GM19238 (cell line): ENCODE data around the gene IL34.
"Not testable (repeated sequence)": the region's sequence is repeated elsewhere in the genome, so short reads cannot be mapped to it uniquely, and the experiment has no call there.

ENCODE experiments used
- DNase-seq: peaks from one replicate; pipeline ENCODE4 v3.0.0; 2011; ENCODE audit warnings: low spot score; ENCODE audit not compliant: insufficient read length

IL34 gene

DNA sequence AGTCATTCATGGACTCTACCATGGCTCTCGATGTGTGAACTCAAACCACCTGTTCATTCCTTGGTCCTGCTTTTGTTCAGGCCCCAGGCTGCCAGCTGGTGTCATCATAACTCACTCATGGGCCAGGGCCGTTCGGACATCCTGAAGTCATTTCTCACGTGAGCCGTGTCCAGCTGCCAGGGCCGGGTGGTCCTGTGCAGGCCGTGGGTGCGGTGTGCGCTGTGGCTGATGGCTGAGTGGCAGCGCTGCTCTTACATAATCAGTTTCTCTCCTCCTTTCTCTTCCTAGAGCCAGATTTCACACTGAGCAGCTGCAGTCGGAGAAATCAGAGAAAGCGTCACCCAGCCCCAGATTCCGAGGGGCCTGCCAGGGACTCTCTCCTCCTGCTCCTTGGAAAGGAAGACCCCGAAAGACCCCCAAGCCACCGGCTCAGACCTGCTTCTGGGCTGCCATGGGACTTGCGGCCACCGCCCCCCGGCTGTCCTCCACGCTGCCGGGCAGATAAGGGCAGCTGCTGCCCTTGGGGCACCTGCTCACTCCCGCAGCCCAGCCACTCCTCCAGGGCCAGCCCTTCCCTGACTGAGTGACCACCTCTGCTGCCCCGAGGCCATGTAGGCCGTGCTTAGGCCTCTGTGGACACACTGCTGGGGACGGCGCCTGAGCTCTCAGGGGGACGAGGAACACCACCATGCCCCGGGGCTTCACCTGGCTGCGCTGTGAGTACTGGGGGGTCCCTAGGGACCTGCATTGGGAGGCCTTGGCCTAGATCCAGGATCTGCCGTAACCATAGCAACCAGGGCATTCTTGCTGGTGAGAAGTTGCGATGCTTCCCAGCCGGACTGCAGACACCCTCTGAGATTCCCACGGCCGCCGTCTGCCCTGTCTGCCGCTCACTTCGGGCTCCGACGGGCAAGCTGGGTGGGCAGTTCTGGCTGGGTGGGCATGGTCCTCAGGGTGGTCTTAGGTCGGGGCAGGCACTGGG, at the start of gene IL34:
Gene IL34 (plus strand): TSS at position 300 of the 982 bp plus-strand sequence. CDS start 389 bp downstream, at position 689.
- no peak for DNase-seq

GRCh38 chr16:70597135-70597835, 49.1 kb upstream of the IL34 start:
- no peak for DNase-seq

- no peak for DNase-seq
Observed at GRCh38 chr16:70598937-70599503, 47.3 kb upstream of the IL34 start.

GRCh38 chr16:70600730-70601129, 45.6 kb upstream of the IL34 start:
- no peak for DNase-seq

DNA sequence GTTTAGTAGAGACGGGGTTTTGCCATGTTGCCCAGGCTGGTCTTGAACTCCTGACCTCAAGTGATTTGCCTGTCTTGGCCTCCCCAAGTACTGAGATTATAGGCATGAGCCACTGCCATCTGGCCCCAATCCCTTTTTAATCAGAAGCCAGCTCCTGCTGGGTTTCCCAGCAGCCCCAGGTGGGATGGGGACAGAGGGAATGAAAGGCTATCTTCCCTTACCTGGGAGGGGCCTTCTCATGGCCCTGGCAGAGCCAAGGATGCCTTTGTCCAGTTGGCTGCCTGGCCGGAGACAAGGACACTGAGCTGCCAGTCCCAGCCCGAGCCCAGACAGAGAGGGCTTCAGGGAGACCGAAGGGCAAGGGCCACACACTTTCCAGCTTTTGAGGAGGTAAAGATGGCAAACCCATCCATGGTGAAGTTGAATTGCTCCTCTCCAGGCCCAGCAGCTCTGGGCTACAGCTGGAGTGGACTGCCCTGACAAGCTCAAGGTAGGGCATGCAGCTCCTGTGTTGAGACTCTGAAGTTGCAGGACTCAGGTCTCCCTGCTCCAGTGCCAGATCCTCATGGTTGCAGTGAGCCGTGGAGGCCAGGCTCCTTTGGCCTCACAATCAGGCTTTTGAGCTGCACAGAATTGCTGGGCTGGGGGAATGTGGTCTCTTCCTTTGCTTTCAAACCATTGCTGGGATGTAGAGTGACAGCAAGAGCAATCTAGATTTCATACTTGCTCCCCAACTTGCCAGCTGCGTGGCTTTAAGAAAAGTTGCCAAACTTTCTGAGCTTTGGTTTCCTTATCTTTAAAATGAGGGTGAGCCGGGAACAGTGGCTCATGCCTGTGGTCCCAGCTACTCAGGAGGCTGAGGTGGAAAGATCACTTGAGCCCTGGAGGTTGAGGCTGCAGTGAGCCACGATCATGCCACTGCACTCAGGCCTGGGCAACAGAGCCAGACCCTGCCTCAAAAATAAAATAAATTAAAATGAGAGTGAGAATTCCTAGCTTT, 44.5 kb upstream of the IL34 start:
- no peak for DNase-seq

DNA sequence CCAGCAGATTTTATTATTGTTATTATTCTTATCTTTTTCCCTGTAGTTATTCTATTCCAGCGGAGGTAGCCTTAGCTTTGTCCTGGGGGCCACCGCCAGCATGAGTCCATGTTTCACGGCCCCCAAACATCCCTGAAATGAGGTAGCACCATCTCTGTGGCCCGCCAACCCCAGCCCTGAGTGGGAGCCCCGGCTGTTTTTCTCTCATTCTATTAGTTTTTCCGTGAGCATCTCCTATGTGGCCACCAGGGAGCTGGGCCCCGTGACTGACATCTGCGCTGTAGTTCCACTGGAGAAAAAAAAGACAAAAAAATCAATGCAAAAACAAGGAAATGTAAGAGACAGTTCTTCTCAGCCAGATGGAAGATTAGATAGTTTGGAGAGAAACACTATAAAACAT, 43.5 kb upstream of the IL34 start:
- DNase-seq, result no peak

DNA sequence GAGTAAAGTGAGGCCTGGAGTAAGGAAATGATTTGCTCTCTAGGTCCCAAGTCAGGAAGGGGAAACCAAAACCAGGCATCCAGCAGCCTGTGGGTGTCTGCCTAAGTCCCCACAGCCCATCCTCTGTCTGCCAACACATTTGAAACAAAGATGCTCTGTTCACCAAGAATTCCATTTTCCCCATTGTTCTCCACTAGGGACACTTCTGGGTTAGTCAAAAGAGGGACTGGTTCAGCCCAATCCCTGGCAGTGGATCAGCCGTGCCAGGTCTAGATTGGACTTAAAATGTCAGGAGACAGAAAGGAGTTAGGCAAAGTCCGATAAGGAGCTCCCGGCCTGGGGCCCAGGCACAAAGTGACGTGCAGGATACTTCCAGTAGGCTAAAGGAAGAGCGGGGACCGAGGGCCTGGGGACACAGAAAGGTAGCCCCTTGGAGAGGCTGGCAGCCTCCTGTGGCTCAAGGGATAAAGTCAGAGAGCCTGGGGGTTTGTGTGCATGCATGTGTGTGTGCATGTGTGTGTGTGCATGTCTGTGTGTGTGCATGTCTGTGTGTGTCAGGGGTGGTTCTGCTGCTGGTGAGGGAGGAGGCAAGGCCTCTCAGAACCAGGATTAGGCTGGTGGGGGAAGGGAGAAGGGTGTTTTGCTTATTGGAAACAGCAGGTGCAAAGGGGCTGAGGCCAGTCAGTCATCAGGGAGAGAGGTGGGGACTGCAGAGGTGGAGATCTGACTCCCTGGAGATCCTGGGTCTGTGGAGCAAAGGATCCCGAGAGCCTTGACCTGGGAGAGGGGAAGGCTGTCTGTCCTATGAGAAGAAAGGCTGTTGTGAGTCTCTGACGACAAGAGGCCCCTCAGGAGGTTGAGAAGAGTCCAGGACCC, 41.7 kb upstream of the IL34 start:
- DNase-seq, result no peak

DNA sequence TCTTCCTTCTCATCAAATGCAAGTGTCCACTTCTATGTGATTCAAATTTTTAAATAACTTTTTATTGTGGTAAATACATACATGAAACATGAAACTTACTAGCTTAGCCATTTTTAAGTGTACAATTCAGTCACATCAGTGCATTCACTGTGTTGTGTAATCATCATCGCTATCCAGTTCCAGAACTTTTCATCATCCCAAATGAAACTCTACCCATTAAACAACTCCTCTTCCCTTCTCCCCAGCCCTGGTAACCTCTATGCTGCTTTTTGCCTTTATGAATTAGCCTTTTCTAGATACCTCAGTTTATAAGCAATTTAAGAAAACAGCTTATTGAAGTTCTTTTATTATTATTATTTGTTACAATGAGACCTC, 41.1 kb upstream of the IL34 start:
- no peak for DNase-seq

DNA sequence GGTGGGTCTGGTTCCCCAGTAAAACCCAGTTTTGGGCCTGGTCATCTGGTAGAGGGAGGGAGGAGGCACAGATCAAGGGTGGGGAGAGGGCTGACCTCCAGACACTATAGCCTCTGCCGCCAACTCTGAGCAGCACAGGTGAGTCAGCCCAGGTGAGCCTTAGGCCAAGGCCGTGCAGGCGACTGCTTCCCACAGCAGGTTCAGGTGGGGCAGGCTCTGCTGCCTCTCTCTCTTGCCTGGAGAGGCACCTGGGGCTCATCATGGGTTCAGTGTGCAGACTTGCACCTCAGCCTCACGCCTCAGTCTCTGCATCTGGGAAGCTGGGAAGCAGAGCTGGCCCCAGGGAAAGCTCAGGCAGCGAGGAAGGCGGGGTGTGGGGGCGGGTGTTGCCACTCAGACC, 37.8 kb upstream of the IL34 start:
- no peak for DNase-seq

GRCh38 chr16:70610273-70611223, 35.8 kb upstream of the IL34 start:
- DNase-seq, result no peak

DNA sequence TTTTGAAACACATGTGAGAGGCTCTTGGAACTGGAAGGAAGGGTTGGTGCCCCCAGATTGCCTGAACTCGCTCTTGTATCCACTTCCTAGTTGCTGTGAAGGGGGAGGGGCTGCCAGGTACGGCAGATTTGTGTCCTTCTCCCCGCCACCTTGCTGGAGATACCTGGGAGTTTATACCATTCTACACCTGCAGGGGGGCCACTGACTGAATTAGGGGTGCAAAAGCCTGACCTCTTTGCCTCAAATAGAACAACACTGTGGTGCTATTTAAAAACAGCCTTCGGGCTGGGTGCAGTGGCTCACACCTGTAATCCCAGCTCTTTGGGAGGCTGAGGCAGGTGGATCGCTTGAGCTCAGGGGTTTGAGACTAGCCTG, 35.1 kb upstream of the IL34 start:
- DNase-seq, result no peak

- no peak for DNase-seq
Observed at GRCh38 chr16:70611785-70612303, 34.5 kb upstream of the IL34 start.

DNA sequence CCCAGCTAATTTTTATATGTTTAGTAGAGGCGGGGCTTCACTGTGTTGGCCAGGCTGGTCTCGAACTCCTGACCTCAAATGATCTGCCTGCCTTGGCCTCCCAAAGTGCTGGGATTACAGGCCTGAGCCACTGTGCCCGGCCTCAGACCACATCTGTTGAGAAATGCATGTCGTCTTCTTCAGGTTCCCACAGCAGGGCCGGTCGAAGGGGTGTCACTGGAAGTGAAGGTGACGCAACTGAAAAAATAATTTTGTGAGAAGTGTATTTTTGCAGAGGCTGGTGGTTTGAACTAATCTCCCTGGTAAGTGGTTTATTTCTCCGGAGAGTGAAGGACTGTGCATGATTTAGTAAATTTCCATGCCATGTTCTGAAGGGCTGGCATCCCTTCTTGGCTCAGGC, 33.4 kb upstream of the IL34 start:
- DNase-seq, result no peak

GRCh38 chr16:70614208-70614951, 32.0 kb upstream of the IL34 start:
- DNase-seq, result no peak

DNA sequence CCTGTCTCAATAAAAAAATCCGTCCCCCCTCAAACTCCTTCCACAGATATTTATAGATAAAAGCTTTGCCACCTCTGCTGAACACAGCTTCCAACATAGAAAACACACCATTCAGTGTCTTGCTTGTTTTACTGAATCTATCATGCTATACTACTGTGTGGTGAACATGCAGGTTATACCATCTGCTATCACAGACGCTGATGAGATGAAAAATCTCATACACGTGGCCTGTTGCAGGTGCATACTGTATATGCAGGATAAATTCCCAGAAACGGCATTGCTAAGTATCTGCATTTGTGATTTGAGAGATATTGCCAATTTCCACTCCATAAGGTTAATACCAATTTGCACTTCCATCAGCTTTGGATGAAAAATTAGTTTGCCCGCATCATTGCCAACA, 30.4 kb upstream of the IL34 start:
- DNase-seq, result no peak

- not testable (repeated sequence) for DNase-seq
Observed at GRCh38 chr16:70621864-70622263, 24.5 kb upstream of the IL34 start.

- DNase-seq, result no peak
Observed at GRCh38 chr16:70627696-70628095, 18.7 kb upstream of the IL34 start.
